ENCODE data around the gene TMEM204. TPM values are rescaled to one million over a fixed set of nuclear protein-coding genes. Genes with fewer than 3 reads are reported as not detected.

Gene TMEM204
- total RNA-seq, 4 donors from 2014 or later = 39.5 to 75.0 (median 57.1) TPM

DNA sequence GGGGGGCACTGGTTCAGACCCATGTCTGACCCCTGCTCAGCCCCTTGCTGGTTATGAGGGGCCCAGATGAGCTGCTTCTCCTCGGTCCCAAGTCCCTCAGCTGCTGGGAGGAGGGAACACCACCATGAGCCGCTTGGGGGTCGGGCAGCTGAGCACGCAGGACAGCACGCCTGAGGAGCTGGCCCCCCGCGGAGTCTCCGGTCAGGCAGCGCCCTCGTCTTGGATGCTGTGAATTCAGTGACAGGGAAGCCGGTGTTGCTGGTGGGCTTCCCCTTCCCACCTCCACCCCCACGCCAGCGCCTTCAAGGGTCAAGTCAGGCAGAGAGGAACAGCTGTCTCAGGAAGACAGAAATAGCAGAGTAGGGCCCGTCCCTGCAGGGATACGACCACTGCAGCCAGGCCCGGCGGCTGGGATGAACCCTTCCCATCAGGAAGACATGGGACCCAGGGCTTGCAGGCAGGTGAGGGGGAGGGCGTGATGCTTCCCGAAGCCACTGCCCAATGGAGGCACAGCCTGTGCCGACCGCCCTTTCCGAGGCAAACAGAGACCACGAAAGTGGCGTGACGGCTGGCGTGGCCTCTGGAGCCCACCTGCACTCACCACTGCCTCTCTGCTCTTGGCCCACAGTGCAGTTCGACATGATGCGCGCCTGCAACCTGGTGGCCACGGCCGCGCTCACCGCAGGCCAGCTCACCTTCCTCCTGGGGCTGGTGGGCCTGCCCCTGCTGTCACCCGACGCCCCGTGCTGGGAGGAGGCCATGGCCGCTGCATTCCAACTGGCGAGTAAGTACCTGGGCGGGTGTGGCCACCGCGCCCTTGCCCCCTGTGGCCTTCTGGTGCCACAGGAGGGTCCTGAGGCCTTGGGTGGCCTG is 8.1 kb downstream of the TMEM204 start:
- WGBS = 93% methylated on average over 23 of the region's 41 CpGs
- H3K36me3 ChIP-seq = peaks cover 19 to 75% (median 73%) of the 10 kb centered on the region in 4 donors

DNA sequence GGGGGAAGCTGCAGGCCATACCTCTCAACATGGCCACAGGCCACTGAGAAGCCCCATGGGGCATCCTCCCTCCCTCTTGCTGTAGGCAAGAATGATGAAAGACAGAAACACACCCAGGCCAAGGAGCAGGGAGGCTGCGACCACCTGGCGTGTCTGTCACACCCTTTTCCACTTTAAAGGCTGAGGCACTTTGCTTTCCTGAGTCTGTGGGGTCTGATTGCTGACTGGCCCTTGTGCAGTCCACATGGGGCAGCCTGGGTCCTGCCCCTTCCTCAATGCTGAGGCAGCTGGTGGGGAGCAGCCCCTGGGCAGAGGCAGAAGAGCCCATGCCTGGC is 8.7 kb downstream of the TMEM204 start:
- DNase-seq (ENCODE audit: extremely low spot score) = no peak
- H3K9me3 ChIP-seq = no peaks in the 10 kb centered on the region
- H3K36me3 ChIP-seq = peaks cover 19 to 74% (median 73%) of the 10 kb centered on the region in 4 donors
- peaks cover 78 to 100% (median 94%) of the 10 kb centered on the region in 4 donors for H3K4me1 ChIP-seq
- WGBS = no CpG with 5 or more reads among the region's 2 CpGs
- TF ChIP-seq EP300 (IDR thresholded peaks at IDR 0.05) (no peak), CTCF (IDR thresholded peaks at IDR 0.05) (no peak), POLR2A (IDR thresholded peaks at IDR 0.05; ENCODE audit: low read depth) (no peak), POLR2AphosphoS5 (IDR thresholded peaks at IDR 0.05) (no peak)
- no peaks in the 10 kb centered on the region for H3K27me3 ChIP-seq
- H3K27ac ChIP-seq (replicated peaks in 1 of 4) = peak overlapping the region; percentile 81 to 89 (median 84)
- intact Hi-C loops (cut with DNase I) = no loop called here
- no peak overlapping the region for H3K4me3 ChIP-seq

More for the DNA sequence above, 8.1 kb downstream of the TMEM204 start:
- no peaks in the 10 kb centered on the region for H3K9me3 ChIP-seq
- no peak for TF ChIP-seq EP300 (IDR thresholded peaks at IDR 0.05)
- TF ChIP-seq POLR2AphosphoS5 (IDR thresholded peaks at IDR 0.05) = no peak
- TF ChIP-seq POLR2A (IDR thresholded peaks at IDR 0.05; ENCODE audit: low read depth) = no peak
- no peak for TF ChIP-seq CTCF (IDR thresholded peaks at IDR 0.05)
- H3K4me1 ChIP-seq = peaks cover 78 to 100% (median 94%) of the 10 kb centered on the region in 4 donors
- DNase-seq (ENCODE audit: extremely low spot score) = no peak
- no peak overlapping the region for H3K4me3 ChIP-seq
- H3K27ac ChIP-seq (replicated peaks in 1 of 4) = peak overlapping the region; percentile 81 to 89 (median 84)
- H3K27me3 ChIP-seq = no peaks in the 10 kb centered on the region
- intact Hi-C loops (cut with DNase I) = no loop called here

- Histone ChIP-seq H3K4me3 (no peak overlapping the region), H3K4me1 (peaks cover 78 to 100% (median 93%) of the 10 kb centered on the region in 4 donors), H3K36me3 (peaks cover 19 to 72% (median 70%) of the 10 kb centered on the region in 4 donors), H3K9me3 (no peaks in the 10 kb centered on the region), H3K27ac (replicated peaks in 1 of 4) (peak overlapping the region; percentile 81 to 89 (median 84)), H3K27me3 (no peaks in the 10 kb centered on the region)
- DNase-seq (ENCODE audit: extremely low spot score) = no peak
- TF ChIP-seq EP300 (IDR thresholded peaks at IDR 0.05) (no peak), CTCF (IDR thresholded peaks at IDR 0.05) (no peak), POLR2A (IDR thresholded peaks at IDR 0.05; ENCODE audit: low read depth) (no peak), POLR2AphosphoS5 (IDR thresholded peaks at IDR 0.05) (no peak)
- intact Hi-C loops (cut with DNase I) = no loop called here
- 88% methylated on average over 11 of the region's 18 CpGs for WGBS
These were observed 9.1 kb downstream of the TMEM204 start for GRCh38 chr16:1542533-1542932.

DNA sequence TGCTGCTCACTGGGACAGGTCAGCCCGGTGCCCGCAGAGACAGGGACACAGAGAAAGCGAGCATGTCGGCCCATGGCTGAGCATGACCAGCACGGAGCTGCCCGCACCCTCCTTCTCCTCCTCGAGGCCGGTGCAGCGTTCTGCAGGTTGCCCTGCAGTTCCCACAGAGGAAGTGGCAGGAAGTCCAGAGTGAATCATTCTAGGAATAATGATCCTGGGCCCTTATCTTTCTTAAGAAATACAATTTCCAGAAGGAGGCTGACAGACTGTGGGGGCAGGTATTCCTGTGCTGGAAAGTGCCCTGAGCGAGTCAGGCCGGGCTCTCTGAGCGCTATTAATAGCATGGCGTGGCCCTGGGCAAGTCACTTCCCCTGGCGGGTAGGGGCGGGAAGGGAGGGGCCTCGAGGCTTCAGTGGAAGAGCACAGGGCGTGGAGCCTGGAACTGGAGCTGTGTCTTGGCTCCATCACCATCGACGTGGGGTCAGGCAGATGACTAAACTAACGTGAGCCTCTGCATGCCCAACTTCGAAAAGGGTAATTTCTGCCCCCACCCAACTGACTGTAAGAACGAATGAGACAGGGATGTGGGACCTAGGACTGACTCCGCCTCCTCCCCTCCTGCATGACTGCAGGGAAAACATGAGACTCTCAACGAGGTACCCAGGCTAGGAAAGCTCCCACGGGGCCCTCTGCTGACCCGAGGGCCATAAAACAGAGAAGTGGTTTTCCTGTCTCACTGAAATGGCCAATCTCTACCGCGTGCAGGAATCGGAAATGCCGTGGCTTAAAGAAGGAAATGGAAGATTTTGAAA is 9.8 kb downstream of the TMEM204 start:
- no peak overlapping the region for H3K4me3 ChIP-seq
- no peaks in the 10 kb centered on the region for H3K27me3 ChIP-seq
- DNase-seq (ENCODE audit: extremely low spot score) = no peak
- TF ChIP-seq EP300 (IDR thresholded peaks at IDR 0.05) (no peak), CTCF (IDR thresholded peaks at IDR 0.05) (no peak), POLR2AphosphoS5 (IDR thresholded peaks at IDR 0.05) (peak; percentile 30 to 46)
- peaks cover 77 to 100% (median 93%) of the 10 kb centered on the region in 4 donors for H3K4me1 ChIP-seq
- intact Hi-C loops (cut with DNase I) = no loop called here
- peak overlapping the region; percentile 81 to 89 (median 84) for H3K27ac ChIP-seq (replicated peaks in 1 of 4)
- 56% methylated on average over 16 of the region's 30 CpGs for WGBS
- H3K9me3 ChIP-seq = no peaks in the 10 kb centered on the region
- H3K36me3 ChIP-seq = peaks cover 19 to 68% (median 64%) of the 10 kb centered on the region in 4 donors
